ENCODE measurements around the gene CACNA2D3. TPM values are rescaled to one million over a fixed set of nuclear protein-coding genes. Genes with fewer than 3 reads are reported as not detected.

Gene CACNA2D3
- total RNA-seq, 1 donor, result 4.3 TPM

DNA sequence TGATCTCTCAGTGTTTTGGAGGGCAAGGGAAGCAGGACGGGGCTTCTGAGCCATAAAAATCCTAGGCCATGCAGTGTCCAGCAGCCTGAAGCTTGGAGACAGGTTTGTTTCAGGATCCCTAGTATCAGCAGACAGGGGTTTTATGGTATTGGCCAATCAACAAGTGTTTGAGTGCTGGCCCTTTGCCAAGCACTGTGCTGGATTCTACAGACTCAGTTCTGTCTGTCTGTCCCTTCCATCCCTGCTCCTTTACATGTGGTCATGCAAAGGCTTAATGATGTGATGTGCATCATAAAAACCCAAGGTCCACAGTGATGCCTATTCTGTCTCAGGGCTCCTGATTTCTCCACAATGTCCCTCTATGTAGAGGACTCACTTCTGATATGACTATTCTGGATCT is 621.4 kb downstream of the CACNA2D3 start:
- TF ChIP-seq, protein P1, sequence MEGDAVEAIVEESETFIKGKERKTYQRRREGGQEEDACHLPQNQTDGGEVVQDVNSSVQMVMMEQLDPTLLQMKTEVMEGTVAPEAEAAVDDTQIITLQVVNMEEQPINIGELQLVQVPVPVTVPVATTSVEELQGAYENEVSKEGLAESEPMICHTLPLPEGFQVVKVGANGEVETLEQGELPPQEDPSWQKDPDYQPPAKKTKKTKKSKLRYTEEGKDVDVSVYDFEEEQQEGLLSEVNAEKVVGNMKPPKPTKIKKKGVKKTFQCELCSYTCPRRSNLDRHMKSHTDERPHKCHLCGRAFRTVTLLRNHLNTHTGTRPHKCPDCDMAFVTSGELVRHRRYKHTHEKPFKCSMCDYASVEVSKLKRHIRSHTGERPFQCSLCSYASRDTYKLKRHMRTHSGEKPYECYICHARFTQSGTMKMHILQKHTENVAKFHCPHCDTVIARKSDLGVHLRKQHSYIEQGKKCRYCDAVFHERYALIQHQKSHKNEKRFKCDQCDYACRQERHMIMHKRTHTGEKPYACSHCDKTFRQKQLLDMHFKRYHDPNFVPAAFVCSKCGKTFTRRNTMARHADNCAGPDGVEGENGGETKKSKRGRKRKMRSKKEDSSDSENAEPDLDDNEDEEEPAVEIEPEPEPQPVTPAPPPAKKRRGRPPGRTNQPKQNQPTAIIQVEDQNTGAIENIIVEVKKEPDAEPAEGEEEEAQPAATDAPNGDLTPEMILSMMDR (IDR thresholded peaks at IDR 0.05; ENCODE audit: insufficient read depth, low read depth, low read length), result no peak
- DNase-seq (ENCODE audit: low read depth), result no peak

DNA sequence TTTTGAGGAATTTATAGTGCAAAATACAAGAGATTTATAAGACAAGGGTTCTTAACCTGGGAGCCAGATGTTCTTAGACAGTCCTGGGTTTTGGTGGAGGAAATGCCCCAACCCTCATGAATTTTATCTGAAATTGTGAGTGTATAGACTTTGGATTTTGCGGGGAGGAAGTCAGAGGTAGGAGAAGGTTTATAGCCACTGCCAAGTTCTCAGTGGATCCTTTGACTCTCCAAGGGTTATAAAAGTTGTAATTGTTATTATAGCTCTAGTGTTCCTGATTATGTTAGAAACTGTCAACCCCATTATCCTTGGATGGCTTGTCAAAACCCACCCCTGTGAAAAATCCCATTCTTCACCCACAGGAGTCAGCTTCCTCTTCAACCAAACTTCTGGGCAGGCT is 621.9 kb downstream of the CACNA2D3 start:
- no peak for DNase-seq (ENCODE audit: low read depth)
- H3K4me3 ChIP-seq (ENCODE audit: low read depth, low read length), result no peak overlapping the region
- TF ChIP-seq, protein P1 (IDR thresholded peaks at IDR 0.05; ENCODE audit: insufficient read depth, low read depth, low read length), result no peak

More for the DNA sequence above, 621.4 kb downstream of the CACNA2D3 start:
- no peak overlapping the region for H3K4me3 ChIP-seq (ENCODE audit: low read depth, low read length)

DNA sequence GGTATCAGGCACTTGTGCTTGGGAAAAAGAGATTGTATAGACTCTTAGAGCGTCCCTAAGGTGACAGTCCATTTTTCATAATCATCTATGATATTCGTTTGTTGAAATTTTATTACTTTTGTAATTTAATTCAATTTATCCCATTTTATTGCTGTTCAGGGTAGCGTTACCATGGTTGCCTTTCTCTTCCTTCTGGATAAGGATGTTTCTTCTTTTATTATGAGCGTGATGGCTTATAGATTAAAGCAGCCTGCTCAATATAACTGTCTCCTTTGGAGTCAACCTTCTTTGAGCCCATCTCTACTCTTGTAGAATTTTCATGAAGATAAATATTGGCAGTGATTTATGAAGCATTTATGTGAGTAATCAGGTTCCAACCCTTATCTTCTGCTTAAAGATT is 623.5 kb downstream of the CACNA2D3 start:
- TF ChIP-seq, protein P1 (IDR thresholded peaks at IDR 0.05; ENCODE audit: insufficient read depth, low read depth, low read length), result no peak
- DNase-seq (ENCODE audit: low read depth), result no peak
- H3K4me3 ChIP-seq (ENCODE audit: low read depth, low read length), result no peak overlapping the region

DNA sequence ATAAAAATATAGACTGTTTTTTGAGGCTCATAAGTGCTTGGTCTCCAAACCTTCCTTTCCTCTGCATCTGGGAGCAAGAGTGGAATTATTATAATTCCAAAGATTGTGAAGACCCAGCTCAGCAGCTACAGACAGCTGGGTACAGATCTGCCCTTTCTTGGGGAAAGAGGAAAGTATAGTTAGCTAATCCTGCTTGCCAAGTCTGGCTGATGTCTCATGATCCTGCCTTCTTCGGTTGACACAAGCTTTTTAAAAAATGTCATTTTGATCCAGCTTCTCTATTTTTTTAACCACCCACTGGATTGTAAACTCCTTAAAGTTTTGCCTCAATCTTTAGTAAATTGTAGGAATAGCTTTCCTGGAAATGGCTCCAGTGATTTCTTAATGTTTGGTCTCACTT is 624.4 kb downstream of the CACNA2D3 start:
- DNase-seq (ENCODE audit: low read depth), result no peak
- no peak overlapping the region for H3K4me3 ChIP-seq (ENCODE audit: low read depth, low read length)
- TF ChIP-seq, protein P1 (IDR thresholded peaks at IDR 0.05; ENCODE audit: insufficient read depth, low read depth, low read length), result no peak

DNA sequence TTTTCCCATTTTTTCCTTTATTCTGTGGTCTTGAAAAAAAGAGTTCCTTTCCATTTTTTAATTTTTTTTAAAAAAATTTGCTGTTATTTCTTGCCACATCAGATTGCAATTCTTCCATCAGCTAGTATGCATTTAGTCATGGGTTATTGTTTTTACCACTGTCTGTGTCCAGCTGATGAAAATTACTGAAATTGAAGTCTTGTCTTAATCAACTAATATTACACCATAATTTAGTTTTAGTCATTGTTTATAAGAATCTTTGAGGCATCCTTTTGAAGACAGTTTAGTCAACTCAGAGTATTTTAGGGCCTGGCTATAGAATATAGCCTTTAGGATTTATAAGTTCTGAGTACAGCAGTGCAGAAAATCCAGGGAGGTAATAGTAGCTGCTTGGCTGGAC is 633.4 kb downstream of the CACNA2D3 start:
- no peak overlapping the region for H3K4me3 ChIP-seq (ENCODE audit: low read depth, low read length)
- peak; percentile 3 for DNase-seq (ENCODE audit: low read depth)
- TF ChIP-seq, protein P1 (IDR thresholded peaks at IDR 0.05; ENCODE audit: insufficient read depth, low read depth, low read length), result no peak

DNA sequence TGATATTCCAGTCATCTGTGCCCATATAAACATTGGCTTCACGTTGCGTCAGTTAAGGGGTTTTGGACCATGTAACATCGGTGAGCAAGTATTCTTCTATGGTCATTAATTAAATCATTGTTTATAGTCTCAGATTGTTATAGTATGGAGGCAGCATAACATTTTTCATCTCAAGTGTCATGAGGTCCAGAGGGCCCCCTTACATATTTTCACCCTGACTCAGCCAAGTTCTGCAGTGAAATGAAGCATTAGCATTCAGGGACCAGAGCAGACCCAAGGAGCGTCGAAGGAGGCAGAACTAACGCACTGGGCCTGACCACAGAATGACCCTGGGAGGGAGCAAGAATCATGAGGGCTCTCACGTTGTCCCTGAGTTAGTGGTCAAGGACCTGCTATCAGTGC is 634.0 kb downstream of the CACNA2D3 start:
- DNase-seq (ENCODE audit: low read depth), result peak; percentile 47
- no peak overlapping the region for H3K4me3 ChIP-seq (ENCODE audit: low read depth, low read length)
- TF ChIP-seq, protein P1 (IDR thresholded peaks at IDR 0.05; ENCODE audit: insufficient read depth, low read depth, low read length), result no peak

DNA sequence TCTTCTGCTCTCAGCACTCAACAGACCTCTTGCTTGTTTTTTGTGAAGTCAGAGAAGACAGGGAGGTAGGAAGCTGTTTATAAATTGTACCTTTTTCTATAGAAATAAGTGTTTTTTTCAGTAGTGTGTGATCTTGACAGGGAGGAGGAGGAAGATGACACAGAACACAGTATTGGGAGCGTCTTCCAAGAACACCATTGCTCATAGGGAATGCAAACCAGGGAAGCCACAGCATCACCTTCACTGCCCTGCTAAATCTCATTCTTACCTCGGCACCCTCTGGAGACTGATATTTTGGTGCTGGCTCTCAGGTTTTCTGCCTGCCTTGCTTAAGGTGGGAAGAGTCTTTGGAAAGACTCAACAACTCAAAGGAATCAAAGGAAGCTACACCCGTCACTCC is 636.1 kb downstream of the CACNA2D3 start:
- H3K4me3 ChIP-seq (ENCODE audit: low read depth, low read length), result no peak overlapping the region
- TF ChIP-seq, protein P1 (IDR thresholded peaks at IDR 0.05; ENCODE audit: insufficient read depth, low read depth, low read length), result no peak

More for the DNA sequence above, 636.1 kb downstream of the CACNA2D3 start:
- DNase-seq (ENCODE audit: low read depth), result no peak
